OCI-LY7 (cell line): ENCODE measurements around the gene ESR2. TPM values are rescaled to one million over a fixed set of nuclear protein-coding genes. Genes with fewer than 3 reads are reported as not detected.
"Not testable (repeated sequence)": the region's sequence is repeated elsewhere in the genome, so short reads cannot be mapped to it uniquely, and the experiment has no call there.

Source experiments
- BruUV-seq: library from RNA; stranded (reverse); fragments of 400-500 nt; replicated peaks from 2 replicates; lab custom pipeline; 2021; lab: Mats Ljungman, UMichigan
- CTCF ChIA-PET: fragments of 300-600 bp; sonication (Branson Sonifier 250); formaldehyde crosslinking; loops from one replicate; lab custom pipeline; 2022; ENCODE audit warnings: antibody characterized with exemption; ENCODE audit not compliant: unreplicated experiment; lab: Charles Lee
- POLR2A ChIA-PET: fragments of 300-600 bp; sonication (Branson Sonifier 250); formaldehyde crosslinking; loops from one replicate; lab custom pipeline; 2022; ENCODE audit warnings: antibody characterized with exemption; lab: Charles Lee
- DNase-seq: peaks from one replicate; pipeline ENCODE4 v3.0.0-alpha.2; 2015; ENCODE audit warnings: low spot score
- H2AFZ ChIP-seq: fragments of 200-600 bp; sonication (generic), shearing (Covaris generic); 2 replicates; pipeline ENCODE4 v1.6.1; 2014; ENCODE audit warnings: mild to moderate bottlenecking, antibody characterized with exemption, low read length, moderate library complexity
- H3K27ac ChIP-seq: fragments of 200-600 bp; sonication (generic); 2 replicates; pipeline ENCODE4 v1.5.1; 2014; ENCODE audit warnings: mixed run types, low read depth, mild to moderate bottlenecking, moderate library complexity, low read length, inconsistent platforms; ENCODE audit not compliant: poor library complexity, severe bottlenecking
- H3K36me3 ChIP-seq: fragments of 200-600 bp; sonication (generic); 2 replicates; pipeline ENCODE4 v1.6.1; 2014; ENCODE audit warnings: mild to moderate bottlenecking, antibody characterized with exemption, low read length, moderate library complexity, mixed read lengths; ENCODE audit not compliant: insufficient read depth
- H3K4me1 ChIP-seq: fragments of 200-600 bp; sonication (generic); 2 replicates; pipeline ENCODE4 v1.5.1; 2014; ENCODE audit warnings: mild to moderate bottlenecking, low read length; ENCODE audit not compliant: insufficient read depth, poor library complexity, severe bottlenecking
- H3K4me2 ChIP-seq: fragments of 200-600 bp; sonication (generic); 2 replicates; pipeline ENCODE4 v1.6.1; 2014; ENCODE audit warnings: mild to moderate bottlenecking, low read length
- H3K4me3 ChIP-seq: fragments of 200-600 bp; sonication (generic); 2 replicates; pipeline ENCODE4 v1.5.1; 2014; ENCODE audit warnings: mild to moderate bottlenecking, low read depth, low read length; ENCODE audit not compliant: poor library complexity, severe bottlenecking
- H3K79me2 ChIP-seq: fragments of 200-600 bp; sonication (generic); 2 replicates; pipeline ENCODE4 v1.6.1; 2016; ENCODE audit warnings: low read depth, mild to moderate bottlenecking, low read length, moderate library complexity, mixed read lengths; ENCODE audit not compliant: insufficient read depth
- H3K9me2 ChIP-seq: fragments of 200-600 bp; sonication (generic); 2 replicates; pipeline ENCODE4 v1.6.1; 2016; ENCODE audit warnings: mild to moderate bottlenecking, low read length, mixed read lengths; ENCODE audit not compliant: insufficient read depth
- H3K9me3 ChIP-seq: fragments of 200-600 bp; sonication (generic); 2 replicates; pipeline ENCODE4 v1.6.1; 2014; ENCODE audit warnings: mild to moderate bottlenecking, mixed run types, low read length, mixed read lengths
- H4K20me1 ChIP-seq: fragments of 200-600 bp; sonication (generic); 2 replicates; pipeline ENCODE4 v1.6.1; 2014; ENCODE audit warnings: mild to moderate bottlenecking, antibody characterized with exemption, low read length, moderate library complexity, mixed read lengths; ENCODE audit not compliant: insufficient read depth
- CTCF ChIP-seq: fragments of 200-600 bp; sonication (generic); conservative IDR thresholded peaks from 2 replicates; pipeline ENCODE4 v1.5.1; 2014; ENCODE audit warnings: mild to moderate bottlenecking, antibody characterized with exemption, low read length, moderate library complexity, mixed read lengths
- EZH2phosphoT487 ChIP-seq: fragments of 200-600 bp; sonication (generic); IDR thresholded peaks from 2 replicates; pipeline ENCODE4 v1.6.1; 2018; ENCODE audit warnings: low read depth, borderline replicate concordance, mild to moderate bottlenecking, mixed run types, antibody characterized with exemption, low read length, moderate library complexity, mixed read lengths
- intact Hi-C: fragments of 100-400 bp; cut with micrococcal nuclease; formaldehyde crosslinking; loops from one replicate; pipeline ENCODE4 v1.10.0; 2022; ENCODE audit not compliant: unreplicated experiment
- total RNA-seq, 2 experiments: library from RNA; depleted of rRNA in 1 of 2; stranded (reverse); fragments of >200 nt in 1 of 2; shearing (Covaris generic) in 1 of 2; gene quantifications; 2 replicates each; pipeline ENCODE4 v1.2.3, GENCODE V29; 2014 to 2022

Gene ESR2
- total RNA-seq, 2 experiments from 2014 or later: 13.4 to 37.7 TPM

- BruUV-seq: no TSS peak
- CTCF ChIA-PET: no interaction called here
- POLR2A ChIA-PET: interaction anchor here (0.6 kb wide), 1 partner anchor 480 kb away, joined by 4 read pairs; no protein-coding TSS in a partner anchor
Observed at GRCh38 chr14:64049616-64050381, 244.4 kb downstream of the ESR2 start.

GRCh38 chr14:64045091-64045490 lies 249.1 kb downstream of the ESR2 start:
- Histone ChIP-seq H4K20me1 (no peaks in the 10 kb centered on the region), H3K79me2 (no peaks in the 10 kb centered on the region), H3K4me2 (no peak overlapping the region), H3K9me3 (0 out of 2 replicates have a peak, but pooled peaks cover 4% of the 10 kb centered on the region), H3K4me3 (no peak overlapping the region), H3K9me2 (no peaks in the 10 kb centered on the region), H3K4me1 (no peaks in the 10 kb centered on the region), H3K27ac (no peak overlapping the region), H3K36me3 (peaks cover 81% of the 10 kb centered on the region), H2AFZ (no peak overlapping the region)
- intact Hi-C loops: no loop called here
- no peak for TF ChIP-seq CTCF
- TF ChIP-seq EZH2phosphoT487: no peak
- BruUV-seq: no TSS peak
- CTCF ChIA-PET: no interaction called here
- no peak for DNase-seq
- POLR2A ChIA-PET: no interaction called here

More at GRCh38 chr14:64049616-64050381, 244.4 kb downstream of the ESR2 start:
- intact Hi-C loops: no loop called here
- H3K9me2 ChIP-seq: no peaks in the 10 kb centered on the region
- no peak overlapping the region for H2AFZ ChIP-seq
- no peak overlapping the region for H3K27ac ChIP-seq
- 0 out of 2 replicates have a peak, but pooled peaks cover 4% of the 10 kb centered on the region for H3K9me3 ChIP-seq
- H3K4me1 ChIP-seq: no peaks in the 10 kb centered on the region
- no peak for TF ChIP-seq CTCF
- TF ChIP-seq EZH2phosphoT487: no peak
- H3K4me3 ChIP-seq: no peak overlapping the region
- H3K4me2 ChIP-seq: no peak overlapping the region
- DNase-seq: no peak
- no peaks in the 10 kb centered on the region for H4K20me1 ChIP-seq
- H3K79me2 ChIP-seq: no peaks in the 10 kb centered on the region
- H3K36me3 ChIP-seq: peaks cover 94% of the 10 kb centered on the region

- peaks cover 73% of the 10 kb centered on the region for H3K36me3 ChIP-seq
- H3K27ac ChIP-seq, POLR2A ChIA-PET, H3K4me2 ChIP-seq, H3K4me3 ChIP-seq, CTCF ChIA-PET, H3K79me2 ChIP-seq, H3K9me3 ChIP-seq, H3K4me1 ChIP-seq, H3K9me2 ChIP-seq, H2AFZ ChIP-seq, DNase-seq, intact Hi-C loops, H4K20me1 ChIP-seq, BruUV-seq: not testable (repeated sequence)
Observed at GRCh38 chr14:64043296-64043695, 250.9 kb downstream of the ESR2 start.
